K562 (cell line): ENCODE results near the gene MRPS5. TPM values are rescaled to one million over a fixed set of nuclear protein-coding genes. Genes with fewer than 3 reads are reported as not detected.
A peak's percentile ranks its signal among the peaks of the same experiment; 100 is the strongest.

ENCODE experiments used
- ATAC-seq: fragments of 200-7000 bp; cut with Tn5 transposase; 3 replicates; pipeline ENCODE4 v1.9.1; 2020; ENCODE audit warnings: moderate library complexity
- BruUV-seq: library from RNA; stranded (reverse); fragments of 400-500 nt; replicated peaks from 2 replicates; lab custom pipeline; 2021; lab: Mats Ljungman, UMichigan
- CTCF ChIA-PET: fragments of 300-600 bp; formaldehyde crosslinking; extraction: SDS; loops from one replicate; lab custom pipeline; 2021; ENCODE audit warnings: low intra/inter-chr PET ratio; lab: Yijun Ruan, JAX
- POLR2A ChIA-PET: fragments of 300-600, 350-650 bp; sonication (Branson Sonifier 250); formaldehyde crosslinking; extraction: SDS; loops from one replicate; lab custom pipeline; 2021; ENCODE audit warnings: antibody characterized with exemption, inconsistent platforms; lab: Yijun Ruan, JAX
- DNase-seq, 4 experiments: peaks; one replicate each; pipeline versions ENCODE4 v3.0.0 to v3.0.0-alpha.2; 2011 to 2018; ENCODE audit warnings: low spot score in 3 of 4, mixed read lengths in 3 of 4; ENCODE audit errors: extremely low read depth in 1 of 4
- FAIRE-seq: peaks from 2 replicates; lab custom pipeline; 2011; peaks lifted over from hg19 to GRCh38; lab: Jason Lieb, UNC
- H2AFZ ChIP-seq: 2 replicates; pipeline ENCODE4 v1.6.0; 2011; ENCODE audit warnings: low read depth, low read length, control low read depth, inconsistent platforms
- H3K27ac ChIP-seq: fragments of 200-600 bp; 3 replicates; pipeline ENCODE4 v1.8.0; 2011; ENCODE audit warnings: low read depth, mild to moderate bottlenecking, control low read depth, inconsistent platforms, low read length, moderate library complexity, mixed read lengths; ENCODE audit errors: extremely low read depth
- H3K27me3 ChIP-seq, 2 experiments: fragments of 300-600 bp in 1 of 2; 2 replicates in 1 of 2; 3 replicates in 1 of 2; pipeline versions ENCODE4 v1.6.0 to v1.8.0; 2011; ENCODE audit warnings: inconsistent platforms in 2 of 2, low read length in 2 of 2, mild to moderate bottlenecking in 1 of 2, mixed read lengths in 1 of 2, moderate library complexity in 1 of 2; ENCODE audit not compliant: control insufficient read depth in 2 of 2, insufficient read depth in 2 of 2
- H3K36me3 ChIP-seq: fragments of 300-600 bp; 3 replicates; pipeline ENCODE4 v1.8.0; 2011; ENCODE audit warnings: mild to moderate bottlenecking, low read length, inconsistent platforms; ENCODE audit not compliant: control insufficient read depth, insufficient read depth
- H3K4me1 ChIP-seq, 2 experiments: fragments of 200-600 bp in 1 of 2; replicated peaks in 1 of 2; 2 replicates in 1 of 2; 3 replicates in 1 of 2; pipeline versions ENCODE4 v1.5.1 to v1.8.0; 2011; ENCODE audit warnings: inconsistent platforms in 2 of 2, low read length in 2 of 2, mild to moderate bottlenecking in 1 of 2, mixed read lengths in 1 of 2, moderate library complexity in 1 of 2; ENCODE audit not compliant: control insufficient read depth in 2 of 2, insufficient read depth in 2 of 2
- H3K4me2 ChIP-seq: 2 replicates; pipeline ENCODE4 v1.6.1; 2011; ENCODE audit warnings: low read length, control low read depth, inconsistent platforms, mixed read lengths; ENCODE audit not compliant: insufficient read depth
- H3K4me3 ChIP-seq: fragments of 200-600 bp; sonication (generic), shearing (Covaris generic); 2 replicates; pipeline ENCODE4 v1.5.1; 2016; ENCODE audit warnings: control low read depth, inconsistent platforms
- H3K79me2 ChIP-seq: fragments of 200-600 bp; 3 replicates; pipeline ENCODE4 v1.8.0; 2011; ENCODE audit warnings: low read length, inconsistent platforms; ENCODE audit not compliant: control insufficient read depth, insufficient read depth
- H3K9ac ChIP-seq, 2 experiments: 2 replicates each; pipeline versions ENCODE4 v1.6.0 to v1.6.1; 2011; ENCODE audit warnings: low read depth in 2 of 2, low read length in 2 of 2, control low read depth in 1 of 2, inconsistent platforms in 1 of 2, mild to moderate bottlenecking in 1 of 2, mixed read lengths in 1 of 2; ENCODE audit not compliant: insufficient read depth in 1 of 2
- H3K9me1 ChIP-seq: one replicate; pipeline ENCODE4 v1.6.0; 2011; ENCODE audit warnings: inconsistent platforms, mild to moderate bottlenecking, low read length, moderate library complexity; ENCODE audit not compliant: control insufficient read depth, insufficient read depth
- H3K9me3 ChIP-seq: replicated peaks from 2 replicates; pipeline ENCODE4 v1.5.1; 2011; ENCODE audit warnings: low read depth, low read length, inconsistent platforms; ENCODE audit not compliant: control insufficient read depth, insufficient read depth
- H4K20me1 ChIP-seq: replicated peaks from 2 replicates; pipeline ENCODE4 v1.6.1; 2011; ENCODE audit warnings: low read length, inconsistent platforms, mixed read lengths; ENCODE audit not compliant: control insufficient read depth, insufficient read depth
- CTCF ChIP-seq, 3 experiments: IDR thresholded peaks in 2 of 3; conservative IDR thresholded peaks in 1 of 3; 2 replicates each; pipeline ENCODE4 v1.5.1; 2011 to 2012; ENCODE audit warnings: low read length in 3 of 3, mild to moderate bottlenecking in 3 of 3, control low read depth in 2 of 3, improper control_type of control experiment in 1 of 3, inconsistent platforms in 1 of 3, low read depth in 1 of 3, mixed read lengths in 1 of 3, moderate library complexity in 1 of 3; ENCODE audit not compliant: insufficient read depth in 2 of 3
- GMEB1 ChIP-seq: fragments of 250-450 bp; sonication (Bioruptor Pico); IDR thresholded peaks from 2 replicates; pipeline ENCODE4 v1.4.0; 2020; ENCODE audit warnings: mild to moderate bottlenecking
- HDAC2 ChIP-seq: fragments of 450-650 bp; IDR thresholded peaks from 2 replicates; pipeline ENCODE4 v1.6.1; 2016; ENCODE audit warnings: mild to moderate bottlenecking
- NFIC ChIP-seq: fragments of 450-650 bp; IDR thresholded peaks from 2 replicates; pipeline ENCODE4 v1.6.1; 2017; ENCODE audit warnings: mild to moderate bottlenecking, inconsistent platforms
- RAD21 ChIP-seq, 2 experiments: fragments of 250-450 bp in 1 of 2; fragments of 450-650 bp in 1 of 2; sonication (Bioruptor Pico) in 1 of 2; formaldehyde crosslinking in 1 of 2; IDR thresholded peaks in 1 of 2; conservative IDR thresholded peaks in 1 of 2; 2 replicates each; pipeline versions ENCODE4 v1.4.0 to v1.8.0; 2020 to 2022; ENCODE audit warnings: mild to moderate bottlenecking in 2 of 2, moderate library complexity in 1 of 2
- WGBS: fragments of 100-300 bp; shearing (Covaris generic); methylation state at CpG from one replicate; pipeline ENCODE4 v1.1.6; 2016; ENCODE audit warnings: low coverage, mixed read lengths; ENCODE audit not compliant: insufficient coverage; ENCODE audit errors: missing lambda C conversion rate; 5-methylcytosine and 5-hydroxymethylcytosine counted together
- in situ Hi-C: fragments of 300-500 bp; cut with MboI; formaldehyde crosslinking; loops from 4 replicates; pipeline ENCODE4 v1.15.0; 2018; ENCODE audit warnings: inconsistent platforms, mixed read lengths
- intact Hi-C: fragments of 100-400 bp; cut with micrococcal nuclease; formaldehyde crosslinking; loops from 2 replicates; pipeline ENCODE4 v1.14.2; 2022
- polyA plus RNA-seq, 8 experiments: library from polyadenylated mRNA; depleted of rRNA in 4 of 8; stranded (reverse) in 5 of 8; unstranded in 3 of 8; fragments of >200 nt; fragmentation: Nextera tagmentation in 2 of 8; fragmentation: Illumina TruSeq in 1 of 8; extraction: Ambion mirVana in 2 of 8; extraction: Trizol in 1 of 8; gene quantifications; 2 replicates each; pipeline versions ENCODE4 v1.2.1 to v1.2.3, GENCODE V29; 2011 to 2014; ENCODE audit warnings: inconsistent platforms in 1 of 8, missing spikeins in 1 of 8
- total RNA-seq, 7 experiments: library from RNA; depleted of rRNA in 6 of 7; stranded (reverse); fragments of >200 nt in 6 of 7; fragmentation: Illumina TruSeq in 2 of 7; extraction: Trizol in 2 of 7; gene quantifications; 2 replicates each; pipeline versions ENCODE4 v1.2.1 to v1.2.3, GENCODE V29; 2011 to 2021; ENCODE audit warnings: low replicate concordance in 1 of 7

The MRPS5 gene
- total and polyA plus RNA-seq, 9 of the 15 experiments (the other 6 are each of a cell fraction or from before 2014, with no cell fraction given) = 85.0 to 162 (median 118) TPM

- no TSS peak for BruUV-seq
- TF ChIP-seq NFIC = peak; percentile 63
- no peak for TF ChIP-seq HDAC2
- H3K27me3 ChIP-seq = peaks cover 11 to 77% of the 10 kb centered on the region in 2 experiments
- no peak overlapping the region for H2AFZ ChIP-seq
- H3K79me2 ChIP-seq = no peaks in the 10 kb centered on the region
- 2% methylated on average over 5 of the region's 5 CpGs for WGBS
- ChIA-PET CTCF (interaction anchor here (0.7 kb wide), 1 partner anchor 180 kb away, joined by 4 read pairs; no protein-coding TSS in a partner anchor), POLR2A (interaction anchor here (1.0 to 2.4 kb wide), 2 partner anchors 12 to 26 kb away, joined by 3 to 7 read pairs; no protein-coding TSS in a partner anchor)
- FAIRE-seq (no peak), DNase-seq (no peak), ATAC-seq (no peak)
- H3K4me1 ChIP-seq = no peaks in the 10 kb centered on the region
- no peaks in the 10 kb centered on the region for H3K9me3 ChIP-seq
- H3K9ac ChIP-seq = no peak overlapping the region
- no peaks in the 10 kb centered on the region for H3K36me3 ChIP-seq
- H3K27ac ChIP-seq = no peak overlapping the region
- intact Hi-C loops (no loop called here), in situ Hi-C loops (no loop called here)
- H3K9me1 ChIP-seq = no peaks in the 10 kb centered on the region
- H3K4me3 ChIP-seq = no peak overlapping the region
- peaks cover 5% of the 10 kb centered on the region; the same call in 1 of the 2 replicates for H4K20me1 ChIP-seq
- H3K4me2 ChIP-seq = no peak overlapping the region
These were observed 67.6 kb downstream of the MRPS5 start for GRCh38 chr2:95054016-95054415.

GRCh38 chr2:95053543-95053942 lies 68.1 kb downstream of the MRPS5 start:
- no peaks in the 10 kb centered on the region for H3K4me1 ChIP-seq
- intact Hi-C loops = loop anchor here (1.0 kb wide), 1 partner anchor 31 kb away; no protein-coding TSS in a partner anchor
- CTCF ChIA-PET = interaction anchor here (0.6 to 0.8 kb wide), 3 partner anchors 14 to 179 kb away, joined by 3 to 4 read pairs (median 3); no protein-coding TSS in a partner anchor
- TF ChIP-seq CTCF (IDR thresholded peaks at IDR 0.05 in 2 of 3, conservative IDR thresholded peaks at IDR 0.05 in 1 of 3; ENCODE audit: insufficient read depth in 2 of 3, low read depth in 1 of 3, low read length in 3 of 3) = peak; percentile 54 to 64 (median 62)
- TF ChIP-seq RAD21 (CRISPR knock-in tag; conservative IDR thresholded peaks at IDR 0.05 in 1 of 2, IDR thresholded peaks at IDR 0.05 in 1 of 2) = peak; percentile 16 to 50; a peak in 1 of 4 replicates
- no peak for TF ChIP-seq GMEB1

More at GRCh38 chr2:95053543-95053942, 68.1 kb downstream of the MRPS5 start:
- BruUV-seq = no TSS peak
- H3K36me3 ChIP-seq = no peaks in the 10 kb centered on the region
- H3K9me1 ChIP-seq = no peaks in the 10 kb centered on the region
- FAIRE-seq = peak; percentile 60
- peaks cover 9 to 72% of the 10 kb centered on the region in 2 experiments for H3K27me3 ChIP-seq
- ATAC-seq = peak; percentile 81
- POLR2A ChIA-PET = interaction anchor here (0.8 to 2.4 kb wide), 3 partner anchors 13 to 26 kb away, joined by 3 to 7 read pairs (median 3); no protein-coding TSS in a partner anchor
- H3K27ac ChIP-seq = no peak overlapping the region
- no peaks in the 10 kb centered on the region for H3K79me2 ChIP-seq
- peaks cover 5% of the 10 kb centered on the region; the same call in 1 of the 2 replicates for H4K20me1 ChIP-seq
- no peak overlapping the region for H3K4me3 ChIP-seq
- WGBS = 1% methylated on average over 11 of the region's 11 CpGs
- H3K9me3 ChIP-seq = no peaks in the 10 kb centered on the region
- in situ Hi-C loops = no loop called here
- no peak overlapping the region for H3K9ac ChIP-seq
- peak in 2 of 4 experiments; percentile 33 to 43 for DNase-seq
- peak overlapping the region; percentile 55 for H3K4me2 ChIP-seq
- peak overlapping the region; percentile 72; the same call in 1 of the 2 replicates for H2AFZ ChIP-seq
